COR-L47 (cell line): Measurements from ENCODE around the gene SNX33.

Source experiments
- DNase-seq: peaks from one replicate; lab custom pipeline; 2025; lab: John Stamatoyannopoulos, UW

SNX33 gene

GRCh38 chr15:75641603-75642002, 6.1 kb upstream of the SNX33 start:
- no peak for DNase-seq

GRCh38 chr15:75644376-75644775, 3.3 kb upstream of the SNX33 start:
- no peak for DNase-seq

GRCh38 chr15:75646112-75646943, 1.4 kb upstream of the SNX33 start:
- DNase-seq = no peak

GRCh38 chr15:75646944-75647364, 758 bp upstream of the SNX33 start:
- DNase-seq = no peak

- DNase-seq = no peak
These were observed 666 bp downstream of the SNX33 start for GRCh38 chr15:75648156-75649000.

- DNase-seq = no peak
These were observed 1.5 kb downstream of the SNX33 start for GRCh38 chr15:75649045-75649761.

GRCh38 chr15:75649848-75650247, 2.1 kb downstream of the SNX33 start:
- no peak for DNase-seq

GRCh38 chr15:75650908-75651809, 3.4 kb downstream of the SNX33 start:
- DNase-seq = no peak

- DNase-seq = no peak
These were observed 4.3 kb downstream of the SNX33 start for GRCh38 chr15:75651810-75652543.

GRCh38 chr15:75653347-75653913, 5.7 kb downstream of the SNX33 start:
- DNase-seq = no peak

- DNase-seq = no peak
These were observed 6.6 kb downstream of the SNX33 start for GRCh38 chr15:75654201-75654907.

GRCh38 chr15:75655931-75656330, 8.2 kb downstream of the SNX33 start:
- DNase-seq = no peak

GRCh38 chr15:75656331-75656730, 8.6 kb downstream of the SNX33 start:
- DNase-seq = no peak

- DNase-seq = no peak
These were observed 9.1 kb downstream of the SNX33 start for GRCh38 chr15:75656813-75657212.

GRCh38 chr15:75659141-75659771, 11.5 kb downstream of the SNX33 start:
- no peak for DNase-seq

GRCh38 chr15:75659928-75660645, 12.4 kb downstream of the SNX33 start:
- DNase-seq = no peak

- no peak for DNase-seq
These were observed 13.5 kb downstream of the SNX33 start for GRCh38 chr15:75661100-75661755.

- DNase-seq = no peak
These were observed 14.0 kb downstream of the SNX33 start for GRCh38 chr15:75661756-75662140.
